Measurements from ENCODE around the gene SLC35A3.
A peak's percentile ranks its signal among the peaks of the same experiment; 100 is the strongest.

Gene SLC35A3

GRCh38 chr1:100005424-100005823 is 35.6 kb downstream of the SLC35A3 start:
- DNase-seq (ENCODE audit: low read depth): no peak
- TF ChIP-seq CTCF (IDR thresholded peaks at IDR 0.05; ENCODE audit: insufficient read depth, low read depth, low read length, missing control alignments): no peak
- no peak overlapping the region for H3K4me3 ChIP-seq (ENCODE audit: low read length)

DNA sequence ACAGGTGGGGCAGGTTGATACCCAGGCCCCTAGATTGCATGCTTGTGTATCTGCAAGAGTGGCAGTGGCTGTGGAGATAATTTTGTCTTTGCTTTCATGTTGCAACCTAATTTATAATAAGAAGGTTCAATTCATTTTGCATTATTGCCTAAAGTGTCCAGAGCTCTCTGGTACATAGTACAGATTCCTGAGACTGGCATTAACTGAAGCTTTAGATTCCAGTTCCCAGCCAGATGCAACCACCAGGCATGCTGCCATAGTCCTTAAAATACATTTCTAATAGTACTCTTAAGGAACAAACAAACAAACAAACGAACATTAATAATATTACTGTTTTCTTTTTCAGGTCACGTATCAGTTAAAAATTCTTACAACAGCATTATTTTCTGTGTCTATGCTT is 36.9 kb downstream of the SLC35A3 start:
- no peak for TF ChIP-seq CTCF (IDR thresholded peaks at IDR 0.05; ENCODE audit: insufficient read depth, low read depth, low read length, missing control alignments)
- no peak overlapping the region for H3K4me3 ChIP-seq (ENCODE audit: low read length)
- no peak for DNase-seq (ENCODE audit: low read depth)

GRCh38 chr1:100009458-100009857 is 39.7 kb downstream of the SLC35A3 start:
- peak; percentile 53 for DNase-seq (ENCODE audit: low read depth)
- no peak for TF ChIP-seq CTCF (IDR thresholded peaks at IDR 0.05; ENCODE audit: insufficient read depth, low read depth, low read length, missing control alignments)
- no peak overlapping the region for H3K4me3 ChIP-seq (ENCODE audit: low read length)

DNA sequence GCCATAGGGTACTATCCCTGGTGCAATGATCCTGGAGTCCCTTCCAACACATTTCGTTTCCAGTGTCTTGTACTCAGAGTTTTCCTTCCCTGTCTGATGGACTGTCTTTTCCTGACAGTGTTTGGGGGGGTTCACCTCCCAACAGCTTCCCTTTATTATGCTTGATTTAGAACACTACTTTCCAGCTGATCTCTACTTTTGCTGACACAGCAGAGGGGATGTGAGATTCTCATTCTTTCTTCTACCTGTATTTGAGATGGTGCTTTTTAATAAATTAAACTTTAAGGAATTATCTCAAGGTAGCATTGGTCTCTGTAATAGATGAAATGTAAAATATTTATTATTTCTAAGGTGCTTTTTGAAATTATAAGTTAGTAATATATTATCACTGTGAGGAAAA is 41.0 kb downstream of the SLC35A3 start:
- TF ChIP-seq CTCF (IDR thresholded peaks at IDR 0.05; ENCODE audit: insufficient read depth, low read depth, low read length, missing control alignments): no peak
- no peak for DNase-seq (ENCODE audit: low read depth)
- no peak overlapping the region for H3K4me3 ChIP-seq (ENCODE audit: low read length)

- no peak overlapping the region for H3K4me3 ChIP-seq (ENCODE audit: low read length)
- no peak for DNase-seq (ENCODE audit: low read depth)
- no peak for TF ChIP-seq CTCF (IDR thresholded peaks at IDR 0.05; ENCODE audit: insufficient read depth, low read depth, low read length, missing control alignments)
Measured at GRCh38 chr1:100019220-100019619, 49.4 kb downstream of the SLC35A3 start.

GRCh38 chr1:100023482-100023881 is 53.7 kb downstream of the SLC35A3 start:
- H3K4me3 ChIP-seq (ENCODE audit: low read length): no peak overlapping the region
- TF ChIP-seq CTCF (IDR thresholded peaks at IDR 0.05; ENCODE audit: insufficient read depth, low read depth, low read length, missing control alignments): no peak
- no peak for DNase-seq (ENCODE audit: low read depth)

GRCh38 chr1:100027212-100027611 is 57.4 kb downstream of the SLC35A3 start:
- TF ChIP-seq CTCF (IDR thresholded peaks at IDR 0.05; ENCODE audit: insufficient read depth, low read depth, low read length, missing control alignments): no peak
- no peak for DNase-seq (ENCODE audit: low read depth)
- no peak overlapping the region for H3K4me3 ChIP-seq (ENCODE audit: low read length)

Measured in epithelial cell of esophagus (primary cell).